Endothelial cell of umbilical vein (primary cell): Measurements from ENCODE around the gene SERPINA1.

Experiments
- POLR2AphosphoS5 ChIP-seq: IDR thresholded peaks from 2 replicates; pipeline ENCODE4 v1.6.1; 2012; ENCODE audit warnings: low read depth, mild to moderate bottlenecking, control low read depth, low read length, moderate library complexity; ENCODE audit not compliant: insufficient read depth
- TF ChIP-seq, protein P1 (sequence below), 2 donors: IDR thresholded peaks; 1 replicate in 1 of 2; 2 replicates in 1 of 2; pipeline ENCODE4 v1.5.1; 2011; ENCODE audit warnings: low read length in 2 of 2, mild to moderate bottlenecking in 2 of 2, moderate library complexity in 2 of 2, control low read depth in 1 of 2, inconsistent platforms in 1 of 2, low read depth in 1 of 2; ENCODE audit not compliant: insufficient read depth in 1 of 2; ENCODE audit errors: extremely low read depth in 1 of 2

DNA sequence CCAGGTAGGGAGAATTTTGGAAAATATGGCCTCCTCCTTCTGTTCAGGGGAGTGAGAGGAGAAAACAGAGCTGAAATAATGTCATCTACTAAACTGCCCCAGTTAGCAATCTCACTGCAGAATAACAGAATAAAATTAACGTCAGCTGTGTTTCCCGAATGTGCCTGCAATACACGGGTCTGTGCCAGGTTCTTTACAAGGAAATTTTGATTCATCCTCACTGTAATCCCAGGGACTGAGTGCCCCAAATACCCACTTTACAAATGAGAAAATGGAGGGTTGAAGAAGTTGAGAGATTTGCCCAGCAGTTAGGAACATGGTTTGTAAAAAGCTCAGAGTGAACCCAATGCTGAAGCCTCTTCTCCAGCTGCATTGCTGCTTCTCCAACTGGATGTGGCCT, 44.0 kb downstream of the SERPINA1 start:
- TF ChIP-seq, protein P1, sequence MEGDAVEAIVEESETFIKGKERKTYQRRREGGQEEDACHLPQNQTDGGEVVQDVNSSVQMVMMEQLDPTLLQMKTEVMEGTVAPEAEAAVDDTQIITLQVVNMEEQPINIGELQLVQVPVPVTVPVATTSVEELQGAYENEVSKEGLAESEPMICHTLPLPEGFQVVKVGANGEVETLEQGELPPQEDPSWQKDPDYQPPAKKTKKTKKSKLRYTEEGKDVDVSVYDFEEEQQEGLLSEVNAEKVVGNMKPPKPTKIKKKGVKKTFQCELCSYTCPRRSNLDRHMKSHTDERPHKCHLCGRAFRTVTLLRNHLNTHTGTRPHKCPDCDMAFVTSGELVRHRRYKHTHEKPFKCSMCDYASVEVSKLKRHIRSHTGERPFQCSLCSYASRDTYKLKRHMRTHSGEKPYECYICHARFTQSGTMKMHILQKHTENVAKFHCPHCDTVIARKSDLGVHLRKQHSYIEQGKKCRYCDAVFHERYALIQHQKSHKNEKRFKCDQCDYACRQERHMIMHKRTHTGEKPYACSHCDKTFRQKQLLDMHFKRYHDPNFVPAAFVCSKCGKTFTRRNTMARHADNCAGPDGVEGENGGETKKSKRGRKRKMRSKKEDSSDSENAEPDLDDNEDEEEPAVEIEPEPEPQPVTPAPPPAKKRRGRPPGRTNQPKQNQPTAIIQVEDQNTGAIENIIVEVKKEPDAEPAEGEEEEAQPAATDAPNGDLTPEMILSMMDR (IDR thresholded peaks at IDR 0.05; ENCODE audit: extremely low read depth in 1 of 2, insufficient read depth in 1 of 2, low read depth in 1 of 2, low read length in 2 of 2): no peak
- no peak for TF ChIP-seq POLR2AphosphoS5
